ENCODE measurements around the gene ACSM5.
"Not testable (repeated sequence)": the region's sequence is repeated elsewhere in the genome, so short reads cannot be mapped to it uniquely, and the experiment has no call there.

Gene ACSM5

GRCh38 chr16:20459227-20459626 is 49.9 kb downstream of the ACSM5 start:
- DNase-seq = not testable (repeated sequence)

DNA sequence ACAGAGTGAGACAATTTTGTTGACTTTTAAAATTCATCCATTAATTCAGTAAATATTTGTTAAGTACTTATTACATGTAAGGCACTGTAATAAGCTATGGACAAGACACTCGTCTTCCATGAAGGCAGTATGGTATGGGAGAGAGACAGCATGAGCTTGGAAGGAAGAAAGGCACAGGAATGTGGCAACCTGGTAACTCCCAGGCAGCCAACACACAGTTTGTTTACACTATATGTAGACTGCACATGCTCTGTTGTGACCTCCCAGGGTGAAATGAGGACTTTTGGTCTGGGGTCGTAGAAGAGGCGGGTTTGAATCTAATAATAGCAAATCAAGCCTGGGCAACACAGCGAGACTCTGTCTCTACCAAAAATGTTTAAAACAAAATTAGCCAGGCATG is 51.0 kb downstream of the ACSM5 start:
- not testable (repeated sequence) for DNase-seq

DNA sequence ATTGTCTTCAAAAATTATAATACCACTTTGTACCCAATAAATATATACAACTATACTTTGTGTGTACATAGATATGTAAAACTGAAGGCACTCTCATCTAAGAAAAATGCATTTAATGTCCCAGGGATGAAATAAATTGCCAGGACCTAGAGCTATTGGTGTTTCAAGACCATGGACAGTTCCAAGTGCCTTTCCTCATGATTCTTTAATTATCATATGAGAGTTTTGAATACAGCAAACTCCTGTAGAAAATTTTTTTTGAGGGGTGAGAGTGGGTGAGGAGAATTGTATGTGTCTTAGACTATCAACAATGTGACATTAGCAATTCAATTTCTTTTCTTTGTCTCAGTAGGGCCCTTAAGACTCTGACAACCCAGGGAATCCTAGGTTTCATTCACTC is 59.6 kb downstream of the ACSM5 start:
- DNase-seq = not testable (repeated sequence)

DNA sequence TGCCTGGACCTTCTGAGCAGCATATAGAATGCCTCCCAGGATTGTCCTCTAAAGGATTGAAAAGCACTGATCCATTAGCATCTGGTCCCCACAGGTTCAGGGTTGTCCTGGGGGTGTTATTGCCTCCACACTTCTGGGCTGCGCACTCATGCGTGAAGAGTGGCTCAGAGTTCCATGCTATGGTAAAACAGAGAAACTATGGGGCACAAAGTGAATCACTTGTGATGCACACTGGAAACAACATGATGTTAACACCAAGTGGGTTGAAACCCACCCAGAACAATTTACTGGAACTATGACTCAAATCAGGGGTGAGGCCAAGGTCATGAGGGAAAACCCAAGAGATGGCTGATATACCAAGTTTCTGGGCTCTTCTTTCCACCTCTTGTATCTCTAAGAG is 60.6 kb downstream of the ACSM5 start:
- not testable (repeated sequence) for DNase-seq

DNA sequence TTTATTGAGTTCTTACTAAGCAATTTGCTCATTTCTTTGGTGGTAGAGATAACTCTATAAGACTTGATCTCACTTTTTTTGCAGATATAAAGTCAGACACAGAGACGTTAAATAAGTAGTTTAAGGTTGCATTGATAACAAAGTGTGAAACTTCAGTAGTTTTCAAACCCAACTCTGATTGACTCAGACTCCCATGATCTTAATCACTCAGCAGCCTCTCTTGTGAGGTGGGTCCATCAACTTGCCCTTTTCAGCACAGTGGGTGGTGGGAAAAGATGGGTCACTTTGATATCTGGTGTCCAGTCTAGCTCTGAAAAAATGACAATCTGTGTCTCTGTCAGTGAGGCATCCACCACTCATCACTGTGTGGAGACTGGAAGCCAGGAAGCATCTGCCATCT is 61.4 kb downstream of the ACSM5 start:
- not testable (repeated sequence) for DNase-seq

GRCh38 chr16:20477188-20477744 is 67.9 kb downstream of the ACSM5 start:
- not testable (repeated sequence) for DNase-seq

DNA sequence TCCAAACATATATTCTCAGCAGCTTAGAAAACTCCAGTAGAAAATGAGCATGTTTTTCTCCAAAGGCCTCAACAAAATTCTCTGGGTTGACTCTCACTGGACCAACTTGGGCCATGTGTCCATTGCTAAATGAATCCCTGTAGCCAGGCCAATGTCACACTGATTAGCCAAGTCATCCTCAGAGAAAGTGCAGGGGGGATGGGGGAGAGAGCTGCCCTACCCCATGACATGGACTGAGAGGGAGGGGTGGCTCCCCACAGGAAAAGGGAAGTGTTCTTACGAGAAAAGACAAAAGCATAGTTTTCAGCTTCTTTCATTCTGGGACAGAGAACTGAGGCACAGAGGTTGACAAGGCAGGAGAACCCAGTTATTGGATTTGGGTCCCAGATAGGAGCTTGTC is 74.7 kb downstream of the ACSM5 start:
- not testable (repeated sequence) for DNase-seq

GRCh38 chr16:20484726-20485125 is 75.4 kb downstream of the ACSM5 start:
- no peak for DNase-seq

DNA sequence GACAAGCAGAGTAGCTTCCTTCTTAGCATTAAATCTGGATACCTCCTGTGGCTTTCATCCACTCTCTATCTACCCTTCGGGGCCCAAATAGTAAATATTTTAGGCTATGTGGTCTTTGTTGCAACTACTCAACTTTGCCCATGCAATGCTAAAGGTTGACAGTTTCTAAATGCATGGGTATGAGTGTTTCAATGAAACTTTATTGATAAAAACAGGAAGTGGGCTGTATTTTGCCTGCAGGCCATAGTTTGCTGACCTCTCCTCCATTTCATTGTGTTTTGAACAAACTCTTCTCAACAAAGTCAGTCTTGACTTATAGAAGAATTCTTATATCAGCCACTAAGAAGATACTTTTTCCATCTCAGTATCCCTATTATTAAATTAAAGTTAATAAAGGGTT is 76.1 kb downstream of the ACSM5 start:
- DNase-seq = no peak
